HCT116 (cell line): ENCODE results near the gene SPINK5. TPM values are rescaled to one million over a fixed set of nuclear protein-coding genes. Genes with fewer than 3 reads are reported as not detected.

ENCODE experiments used
- ATAC-seq: fragments of 200-7000 bp; cut with Tn5 transposase; 2 replicates; pipeline ENCODE4 v1.9.1; 2020; ENCODE audit warnings: mild to moderate bottlenecking, moderate library complexity
- BruUV-seq: library from RNA; stranded (reverse); fragments of 400-500 nt; replicated peaks from 2 replicates; lab custom pipeline; 2021; lab: Mats Ljungman, UMichigan
- CTCF ChIA-PET: fragments of 300-600 bp; sonication (Branson Sonifier 250); formaldehyde crosslinking; loops from one replicate; lab custom pipeline; 2021; ENCODE audit warnings: antibody characterized with exemption; lab: Charles Lee
- POLR2A ChIA-PET: fragments of 300-600, 350-600 bp; sonication (Branson Sonifier 250); formaldehyde crosslinking; loops from one replicate; lab custom pipeline; 2021; ENCODE audit warnings: antibody characterized with exemption; lab: Charles Lee
- RAD21 ChIA-PET, 2 experiments: fragments of 300-600 bp; sonication (Branson Sonifier 250); formaldehyde crosslinking; loops; one replicate each; lab custom pipeline; 2023; ENCODE audit warnings: low total read pairs in 2 of 2; ENCODE audit not compliant: uncharacterized antibody in 2 of 2, unreplicated experiment in 2 of 2, low non-redundant PET in 1 of 2; lab: Charles Lee
- DNase-seq: peaks from one replicate; pipeline ENCODE4 v3.0.0-alpha.2; 2010; ENCODE audit warnings: low read depth, low spot score
- H2AFZ ChIP-seq: fragments of 200-600 bp; shearing (Covaris generic), sonication (generic); 2 replicates; pipeline ENCODE4 v1.6.1; 2017; ENCODE audit warnings: low read depth, mixed run types, mixed read lengths, antibody characterized with exemption, low read length; ENCODE audit not compliant: poor library complexity, severe bottlenecking
- H3K27ac ChIP-seq: 2 replicates; pipeline ENCODE4 v1.5.1; 2012; ENCODE audit warnings: low read depth, low read length
- H3K27me3 ChIP-seq: fragments of 200-600 bp; sonication (generic); 2 replicates; pipeline ENCODE4 v1.6.1; 2016; ENCODE audit warnings: mixed run types, low read length, mixed read lengths; ENCODE audit not compliant: insufficient read depth
- H3K36me3 ChIP-seq, 2 experiments: fragments of 200-500 bp in 1 of 2; fragments of 200-600 bp in 1 of 2; sonication (Bioruptor generic) in 1 of 2; sonication (generic) in 1 of 2; 2 replicates each; pipeline versions ENCODE4 v1.5.1 to v1.6.1; 2014 to 2016; ENCODE audit warnings: low read length in 2 of 2, inconsistent platforms in 1 of 2, mixed read lengths in 1 of 2, mixed run types in 1 of 2; ENCODE audit not compliant: insufficient read depth in 2 of 2, control insufficient read depth in 1 of 2
- H3K4me1 ChIP-seq, 2 experiments: fragments of 200-600 bp in 1 of 2; sonication (generic) in 1 of 2; 2 replicates each; pipeline versions ENCODE4 v1.5.1 to v1.6.1; 2012 to 2017; ENCODE audit warnings: low read length in 2 of 2, inconsistent platforms in 1 of 2, mild to moderate bottlenecking in 1 of 2, mixed read lengths in 1 of 2, mixed run types in 1 of 2, moderate library complexity in 1 of 2; ENCODE audit not compliant: insufficient read depth in 2 of 2, control insufficient read depth in 1 of 2
- H3K4me2 ChIP-seq: fragments of 200-600 bp; sonication (generic); 2 replicates; pipeline ENCODE4 v1.6.1; 2017; ENCODE audit warnings: mixed run types, low read length, mixed read lengths
- H3K4me3 ChIP-seq, 2 experiments: fragments of 200-600 bp in 1 of 2; sonication (generic) in 1 of 2; replicated peaks in 1 of 2; 2 replicates each; pipeline ENCODE4 v1.5.1; 2011 to 2016; ENCODE audit warnings: low read length in 2 of 2, control low read depth in 1 of 2, low read depth in 1 of 2, mild to moderate bottlenecking in 1 of 2, mixed read lengths in 1 of 2, mixed run types in 1 of 2
- H3K79me2 ChIP-seq: fragments of 200-600 bp; sonication (generic); 2 replicates; pipeline ENCODE4 v1.6.1; 2017; ENCODE audit warnings: mild to moderate bottlenecking, mixed run types, low read length, moderate library complexity, mixed read lengths; ENCODE audit not compliant: insufficient read depth
- H3K9ac ChIP-seq: fragments of 200-600 bp; sonication (generic); 2 replicates; pipeline ENCODE4 v1.6.1; 2016; ENCODE audit warnings: low read length, mixed read lengths
- H3K9me2 ChIP-seq: fragments of 200-600 bp; sonication (generic), shearing (Covaris generic); 2 replicates; pipeline ENCODE4 v1.6.1; 2017; ENCODE audit warnings: mixed run types, mild to moderate bottlenecking, moderate library complexity; ENCODE audit not compliant: insufficient read depth
- H3K9me3 ChIP-seq, 2 experiments: fragments of 200-500 bp in 1 of 2; fragments of 200-600 bp in 1 of 2; sonication (Bioruptor generic) in 1 of 2; sonication (generic) in 1 of 2; 2 replicates each; pipeline ENCODE4 v1.6.1; 2014 to 2017; ENCODE audit warnings: low read length in 2 of 2, mixed read lengths in 2 of 2, inconsistent platforms in 1 of 2, low read depth in 1 of 2, mild to moderate bottlenecking in 1 of 2, mixed run types in 1 of 2, moderate library complexity in 1 of 2; ENCODE audit not compliant: control insufficient read depth in 1 of 2, insufficient read depth in 1 of 2
- H4K20me1 ChIP-seq: fragments of 200-600 bp; sonication (generic), shearing (Covaris generic); 2 replicates; pipeline ENCODE4 v1.6.1; 2017; ENCODE audit warnings: mixed run types, mild to moderate bottlenecking, moderate library complexity; ENCODE audit not compliant: insufficient read depth
- CBX3 ChIP-seq: IDR thresholded peaks from 2 replicates; pipeline ENCODE4 v1.6.1; 2012; ENCODE audit warnings: low read depth
- ELF1 ChIP-seq: IDR thresholded peaks from 2 replicates; pipeline ENCODE4 v1.6.1; 2012; ENCODE audit warnings: low read depth, borderline replicate concordance
- EZH2 ChIP-seq: fragments of 200-600 bp; sonication (generic); IDR thresholded peaks from 2 replicates; pipeline ENCODE4 v1.6.1; 2017; ENCODE audit warnings: antibody characterized with exemption, mixed run types
- EZH2phosphoT487 ChIP-seq: fragments of 200-600 bp; IDR thresholded peaks from 2 replicates; pipeline ENCODE4 v1.6.1; 2018; ENCODE audit warnings: antibody characterized with exemption, borderline replicate concordance
- SIN3A ChIP-seq: IDR thresholded peaks from 2 replicates; pipeline ENCODE4 v1.6.1; 2012; ENCODE audit warnings: low read depth
- TCF7L2 ChIP-seq: IDR thresholded peaks from 2 replicates; pipeline ENCODE4 v1.7.0; 2011; ENCODE audit warnings: borderline replicate concordance, inconsistent platforms; ENCODE audit not compliant: insufficient read depth, insufficient read length; ENCODE audit errors: extremely low read depth
- YY1 ChIP-seq: IDR thresholded peaks from 2 replicates; pipeline ENCODE4 v1.6.1; 2011; ENCODE audit warnings: low read length, low read depth, moderate library complexity, mild to moderate bottlenecking; ENCODE audit not compliant: insufficient replicate concordance; ENCODE audit errors: extremely low read depth
- ZNF274 ChIP-seq: fragments of 200-500 bp; sonication (Bioruptor generic); IDR thresholded peaks from 2 replicates; pipeline ENCODE4 v1.6.1; 2014; ENCODE audit warnings: mild to moderate bottlenecking, low read depth, low read length, inconsistent platforms
- intact Hi-C: fragments of 100-400 bp; cut with micrococcal nuclease; formaldehyde crosslinking; loops from 2 replicates; pipeline ENCODE4 v1.10.0; 2022
- total RNA-seq: library from RNA; stranded (reverse); gene quantifications from one replicate; pipeline ENCODE4 v1.2.1, GENCODE V29; 2021; ENCODE audit not compliant: unreplicated experiment
- TF ChIP-seq, protein P1 (sequence below): IDR thresholded peaks from 2 replicates; pipeline ENCODE4 v1.6.1; 2012

Gene SPINK5
- total RNA-seq, 1 experiment from 2014 or later = not detected

DNA sequence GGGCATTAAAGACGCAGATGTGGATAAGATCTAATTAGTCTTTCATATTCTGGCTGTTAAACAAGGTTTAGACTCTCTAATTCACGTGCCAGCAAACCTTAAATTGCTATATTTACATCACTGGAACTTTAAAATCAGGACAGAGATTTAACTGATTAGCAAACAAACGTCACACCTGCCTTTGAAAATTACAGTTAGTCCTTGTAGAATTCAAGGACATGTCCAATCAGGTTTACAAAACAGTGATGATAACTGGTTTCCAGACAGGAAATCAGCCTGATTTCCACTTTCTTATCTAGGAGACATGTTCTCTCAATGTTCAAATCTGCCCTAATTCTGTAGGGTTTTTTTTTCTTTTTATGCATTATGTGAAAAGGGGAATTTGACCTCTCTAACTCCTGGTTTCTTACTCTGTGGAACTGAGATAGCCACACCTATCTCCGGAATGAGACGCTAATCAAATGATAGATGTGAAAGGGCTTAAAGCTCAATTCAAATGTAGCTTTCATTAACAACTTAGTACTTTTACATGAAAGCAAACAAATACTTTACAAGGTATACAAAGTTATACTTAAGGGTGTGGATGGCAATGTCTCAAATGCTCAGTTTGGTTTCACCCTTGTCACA lies 26.5 kb downstream of the SPINK5 start:
- Histone ChIP-seq H2AFZ (no peak overlapping the region), H3K27me3 (peaks cover 15% of the 10 kb centered on the region), H4K20me1 (no peaks in the 10 kb centered on the region), H3K9me2 (no peaks in the 10 kb centered on the region), H3K36me3 (no peaks in the 10 kb centered on the region), H3K4me2 (no peak overlapping the region), H3K9me3 (no peaks in the 10 kb centered on the region), H3K9ac (no peak overlapping the region), H3K4me3 (no peak overlapping the region), H3K27ac (no peak overlapping the region), H3K4me1 (no peaks in the 10 kb centered on the region), H3K79me2 (no peaks in the 10 kb centered on the region)
- ATAC-seq = no peak
- TF ChIP-seq ZNF274 = no peak
- BruUV-seq = no TSS peak
- POLR2A ChIA-PET = no interaction called here
- CTCF ChIA-PET = no interaction called here
- intact Hi-C loops = no loop called here
- RAD21 ChIA-PET = no interaction called here
- DNase-seq = no peak

GRCh38 chr5:148090773-148091250 lies 27.0 kb downstream of the SPINK5 start:
- Histone ChIP-seq H3K4me2 (no peak overlapping the region), H3K4me1 (no peaks in the 10 kb centered on the region), H3K9me2 (no peaks in the 10 kb centered on the region), H3K9ac (no peak overlapping the region), H4K20me1 (no peaks in the 10 kb centered on the region), H3K36me3 (no peaks in the 10 kb centered on the region), H3K27me3 (peaks cover 16% of the 10 kb centered on the region), H2AFZ (no peak overlapping the region), H3K79me2 (no peaks in the 10 kb centered on the region), H3K4me3 (no peak overlapping the region), H3K9me3 (no peaks in the 10 kb centered on the region), H3K27ac (no peak overlapping the region)
- ChIA-PET POLR2A (no interaction called here), RAD21 (no interaction called here), CTCF (no interaction called here)
- no peak for DNase-seq
- TF ChIP-seq, protein P1, sequence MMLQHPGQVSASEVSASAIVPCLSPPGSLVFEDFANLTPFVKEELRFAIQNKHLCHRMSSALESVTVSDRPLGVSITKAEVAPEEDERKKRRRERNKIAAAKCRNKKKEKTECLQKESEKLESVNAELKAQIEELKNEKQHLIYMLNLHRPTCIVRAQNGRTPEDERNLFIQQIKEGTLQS = no peak
- TF ChIP-seq SIN3A = no peak
- TF ChIP-seq CBX3 = no peak
- no peak for TF ChIP-seq EZH2
- TF ChIP-seq ELF1 = no peak
- TF ChIP-seq TCF7L2 = no peak
- TF ChIP-seq EZH2phosphoT487 = no peak
- no peak for TF ChIP-seq YY1
- ATAC-seq = no peak
- intact Hi-C loops = no loop called here
- no TSS peak for BruUV-seq
